ENCODE measurements around the gene LRMDA. TPM values are rescaled to one million over a fixed set of nuclear protein-coding genes. Genes with fewer than 3 reads are reported as not detected.

LRMDA gene
- total RNA-seq, 1 donor from 2014 or later, result 0.19 TPM

DNA sequence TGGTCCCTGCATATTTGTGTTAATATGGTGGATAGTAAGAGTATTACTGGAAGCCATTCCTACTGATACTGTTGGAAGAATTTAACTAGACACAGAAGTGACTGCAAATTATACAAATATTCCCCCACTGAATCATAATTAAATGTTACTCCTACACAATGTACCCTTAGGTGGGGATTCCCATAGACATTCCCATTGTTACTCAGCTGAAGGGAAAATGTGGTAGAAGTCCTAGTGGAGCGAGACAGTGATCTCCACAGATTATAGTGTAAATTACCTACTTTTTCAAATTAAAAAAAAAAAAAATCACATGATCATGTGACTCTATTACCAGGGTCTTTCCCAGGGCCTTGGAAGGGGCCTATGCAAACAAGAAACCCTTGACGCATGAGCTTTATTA lies 611.8 kb downstream of the LRMDA start:
- Mint-ChIP-seq H3K4me3 (ENCODE audit: unreplicated experiment) (no peak overlapping the region), H3K27ac (ENCODE audit: unreplicated experiment) (no peak overlapping the region), H3K27me3 (ENCODE audit: unreplicated experiment) (peaks cover 31% of the 10 kb centered on the region), H3K36me3 (ENCODE audit: unreplicated experiment) (no peaks in the 10 kb centered on the region), H3K9me3 (ENCODE audit: unreplicated experiment) (peaks cover 9% of the 10 kb centered on the region), H3K4me1 (ENCODE audit: unreplicated experiment) (no peaks in the 10 kb centered on the region)
- no peak for DNase-seq (ENCODE audit: extremely low spot score, unreplicated experiment)
- TF ChIP-seq, protein P1, sequence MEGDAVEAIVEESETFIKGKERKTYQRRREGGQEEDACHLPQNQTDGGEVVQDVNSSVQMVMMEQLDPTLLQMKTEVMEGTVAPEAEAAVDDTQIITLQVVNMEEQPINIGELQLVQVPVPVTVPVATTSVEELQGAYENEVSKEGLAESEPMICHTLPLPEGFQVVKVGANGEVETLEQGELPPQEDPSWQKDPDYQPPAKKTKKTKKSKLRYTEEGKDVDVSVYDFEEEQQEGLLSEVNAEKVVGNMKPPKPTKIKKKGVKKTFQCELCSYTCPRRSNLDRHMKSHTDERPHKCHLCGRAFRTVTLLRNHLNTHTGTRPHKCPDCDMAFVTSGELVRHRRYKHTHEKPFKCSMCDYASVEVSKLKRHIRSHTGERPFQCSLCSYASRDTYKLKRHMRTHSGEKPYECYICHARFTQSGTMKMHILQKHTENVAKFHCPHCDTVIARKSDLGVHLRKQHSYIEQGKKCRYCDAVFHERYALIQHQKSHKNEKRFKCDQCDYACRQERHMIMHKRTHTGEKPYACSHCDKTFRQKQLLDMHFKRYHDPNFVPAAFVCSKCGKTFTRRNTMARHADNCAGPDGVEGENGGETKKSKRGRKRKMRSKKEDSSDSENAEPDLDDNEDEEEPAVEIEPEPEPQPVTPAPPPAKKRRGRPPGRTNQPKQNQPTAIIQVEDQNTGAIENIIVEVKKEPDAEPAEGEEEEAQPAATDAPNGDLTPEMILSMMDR (IDR thresholded peaks at IDR 0.05), result no peak

- TF ChIP-seq, protein P1 (IDR thresholded peaks at IDR 0.05), result no peak
- Mint-ChIP-seq H3K27ac (ENCODE audit: unreplicated experiment) (no peak overlapping the region), H3K27me3 (ENCODE audit: unreplicated experiment) (peaks cover 38% of the 10 kb centered on the region), H3K36me3 (ENCODE audit: unreplicated experiment) (no peaks in the 10 kb centered on the region), H3K4me1 (ENCODE audit: unreplicated experiment) (no peaks in the 10 kb centered on the region), H3K9me3 (ENCODE audit: unreplicated experiment) (peaks cover 6% of the 10 kb centered on the region), H3K4me3 (ENCODE audit: unreplicated experiment) (no peak overlapping the region)
- DNase-seq (ENCODE audit: extremely low spot score, unreplicated experiment), result no peak
These were observed 613.3 kb downstream of the LRMDA start for GRCh38 chr10:76044751-76045150.

- Mint-ChIP-seq H3K27me3 (ENCODE audit: unreplicated experiment) (peaks cover 39% of the 10 kb centered on the region), H3K4me1 (ENCODE audit: unreplicated experiment) (no peaks in the 10 kb centered on the region), H3K36me3 (ENCODE audit: unreplicated experiment) (no peaks in the 10 kb centered on the region), H3K9me3 (ENCODE audit: unreplicated experiment) (peaks cover 6% of the 10 kb centered on the region), H3K27ac (ENCODE audit: unreplicated experiment) (no peak overlapping the region), H3K4me3 (ENCODE audit: unreplicated experiment) (no peak overlapping the region)
- TF ChIP-seq, protein P1 (IDR thresholded peaks at IDR 0.05), result no peak
- DNase-seq (ENCODE audit: extremely low spot score, unreplicated experiment), result no peak
These were observed 613.8 kb downstream of the LRMDA start for GRCh38 chr10:76045174-76045573.

GRCh38 chr10:76047521-76047920 lies 616.1 kb downstream of the LRMDA start:
- TF ChIP-seq, protein P1 (IDR thresholded peaks at IDR 0.05), result no peak
- no peak overlapping the region for H3K4me3 Mint-ChIP-seq (ENCODE audit: unreplicated experiment)
- H3K4me1 Mint-ChIP-seq (ENCODE audit: unreplicated experiment), result no peaks in the 10 kb centered on the region
- no peak for DNase-seq (ENCODE audit: extremely low spot score, unreplicated experiment)
- no peaks in the 10 kb centered on the region for H3K9me3 Mint-ChIP-seq (ENCODE audit: unreplicated experiment)
- no peaks in the 10 kb centered on the region for H3K36me3 Mint-ChIP-seq (ENCODE audit: unreplicated experiment)
- H3K27me3 Mint-ChIP-seq (ENCODE audit: unreplicated experiment), result peaks cover 53% of the 10 kb centered on the region
- H3K27ac Mint-ChIP-seq (ENCODE audit: unreplicated experiment), result no peak overlapping the region

DNA sequence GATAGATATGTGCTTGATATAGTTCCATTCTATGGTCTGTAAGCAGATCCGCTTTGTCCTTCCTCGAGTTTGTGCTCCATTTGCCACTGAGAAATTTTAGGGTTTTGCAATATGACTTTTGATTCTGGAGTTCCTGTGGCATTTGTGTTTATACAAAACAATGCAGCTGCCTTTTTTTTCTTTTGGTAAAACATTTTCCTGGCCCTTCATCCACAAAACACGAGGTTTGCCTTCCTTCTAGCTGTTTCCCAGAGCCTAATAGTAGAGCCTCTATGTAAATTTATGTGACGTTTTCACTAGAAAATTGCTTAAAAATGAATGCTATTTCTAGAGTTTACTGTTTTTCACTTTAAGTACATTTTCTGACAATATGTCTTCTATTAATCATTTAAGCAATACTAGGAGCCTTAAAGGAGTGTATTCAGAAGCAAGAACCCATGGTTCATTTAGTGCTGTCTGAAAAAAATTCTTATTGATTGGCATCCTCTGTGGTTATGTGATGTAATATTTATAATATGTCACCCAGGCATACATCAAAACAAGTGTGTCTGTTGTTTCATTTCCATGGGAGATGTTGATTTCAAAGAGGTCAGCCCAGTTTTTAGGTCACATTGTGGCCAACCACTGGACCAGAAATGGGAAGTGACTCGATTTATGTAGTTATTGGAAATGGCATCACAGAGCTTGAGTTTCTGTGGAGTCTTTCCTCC lies 618.3 kb downstream of the LRMDA start:
- Mint-ChIP-seq H3K27me3 (ENCODE audit: unreplicated experiment) (peaks cover 70% of the 10 kb centered on the region), H3K9me3 (ENCODE audit: unreplicated experiment) (no peaks in the 10 kb centered on the region)
- TF ChIP-seq, protein P1 (IDR thresholded peaks at IDR 0.05), result no peak

More for the DNA sequence above, 618.3 kb downstream of the LRMDA start:
- Mint-ChIP-seq H3K4me1 (ENCODE audit: unreplicated experiment) (no peaks in the 10 kb centered on the region), H3K27ac (ENCODE audit: unreplicated experiment) (no peak overlapping the region), H3K4me3 (ENCODE audit: unreplicated experiment) (no peak overlapping the region), H3K36me3 (ENCODE audit: unreplicated experiment) (peaks cover 2% of the 10 kb centered on the region)
- DNase-seq (ENCODE audit: extremely low spot score, unreplicated experiment), result no peak
